Erythroblast (primary cell): Measurements from ENCODE around the gene C20orf204.

ENCODE experiments used
- DNase-seq, 2 experiments: peaks; one replicate each; lab custom pipeline; 2025; lab: John Stamatoyannopoulos, UW
- GATA1 ChIP-seq: IDR thresholded peaks from 2 replicates; pipeline ENCODE4 v1.6.1; 2011; ENCODE audit warnings: low read depth, mild to moderate bottlenecking, control low read depth, low read length, moderate library complexity
- POLR2A ChIP-seq: IDR thresholded peaks from 2 replicates; pipeline ENCODE4 v1.6.1; 2011; ENCODE audit warnings: mild to moderate bottlenecking, low read length

C20orf204 gene

DNA sequence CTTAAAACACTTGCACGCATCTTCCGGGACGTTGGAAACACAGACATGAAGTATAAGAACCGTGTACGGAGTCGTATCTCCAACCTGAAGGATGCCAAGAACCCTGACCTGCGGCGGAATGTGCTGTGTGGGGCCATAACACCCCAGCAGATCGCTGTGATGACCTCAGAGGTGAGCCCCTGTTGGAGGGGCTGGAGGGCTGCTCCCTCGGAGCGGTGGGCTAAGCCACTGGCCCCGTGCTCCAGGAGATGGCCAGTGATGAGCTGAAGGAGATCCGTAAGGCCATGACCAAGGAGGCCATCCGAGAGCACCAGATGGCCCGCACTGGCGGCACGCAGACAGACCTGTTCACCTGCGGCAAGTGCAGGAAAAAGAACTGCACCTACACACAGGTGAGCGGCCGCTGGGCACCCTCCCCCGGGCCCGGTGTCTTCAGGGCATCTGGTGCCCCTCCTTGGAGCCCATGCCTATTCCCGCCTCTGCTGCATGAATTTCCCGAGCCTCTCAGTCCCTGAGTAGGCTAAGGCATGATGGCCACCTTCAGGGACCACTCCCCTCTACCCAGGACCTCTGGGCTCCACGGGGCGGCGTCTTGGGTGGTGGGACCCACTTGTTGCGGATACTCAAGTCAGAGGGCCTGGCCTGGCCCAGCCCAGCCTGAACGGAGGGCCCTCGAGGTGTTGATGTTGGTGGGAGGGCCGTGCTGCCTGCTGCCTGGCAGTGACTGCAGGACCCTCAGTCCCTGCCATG lies 34.4 kb downstream of the C20orf204 start:
- TF ChIP-seq GATA1 (no peak), POLR2A (no peak)
- DNase-seq, result no peak

DNA sequence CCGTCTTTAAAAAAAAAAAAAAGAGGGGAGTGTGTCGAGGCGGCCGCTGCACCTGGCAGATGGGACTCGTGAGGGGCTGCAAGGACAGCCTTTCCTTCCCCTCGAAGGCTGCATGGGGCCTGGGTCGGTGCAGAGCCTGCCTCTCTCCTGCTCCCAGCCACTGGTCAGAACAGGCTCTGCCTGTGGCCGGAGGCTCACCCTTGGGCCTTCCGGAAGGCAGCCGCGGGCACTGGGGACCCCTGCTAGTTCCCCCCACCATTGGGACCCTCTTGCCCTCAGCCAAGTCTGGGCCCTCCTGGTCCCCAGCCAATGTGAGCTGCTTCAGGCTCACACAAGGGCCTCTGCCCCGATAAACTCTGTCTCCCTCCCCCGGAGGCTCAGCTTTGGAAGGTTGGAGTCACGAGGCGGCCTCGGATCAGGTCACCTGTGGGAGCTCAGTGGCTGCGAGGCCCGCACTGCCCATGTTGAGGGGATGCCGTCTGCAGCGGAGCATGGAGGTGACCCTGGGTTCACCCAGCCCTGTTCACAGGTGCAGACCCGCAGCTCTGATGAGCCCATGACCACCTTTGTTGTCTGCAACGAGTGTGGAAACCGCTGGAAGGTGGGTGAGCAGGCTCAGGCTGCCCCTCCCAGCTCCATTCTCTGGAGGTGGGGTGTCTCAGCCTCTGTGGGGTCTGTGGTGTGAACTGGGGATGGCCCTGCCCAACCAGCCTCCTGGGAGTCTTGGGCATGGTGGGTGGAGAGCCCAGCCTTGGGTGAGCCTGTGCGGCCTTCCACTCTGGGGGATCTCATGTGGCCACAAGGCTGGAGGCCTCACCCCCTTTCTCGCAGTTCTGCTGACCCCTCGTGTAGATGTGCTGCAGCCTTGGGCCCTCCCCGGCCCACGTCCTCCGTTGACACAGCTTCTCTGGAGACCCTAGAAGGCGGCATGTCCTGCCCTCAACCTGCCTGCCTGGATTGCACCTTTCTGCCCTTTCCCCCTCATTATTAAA lies 35.7 kb downstream of the C20orf204 start:
- DNase-seq, result no peak
- TF ChIP-seq GATA1 (no peak), POLR2A (no peak)

DNA sequence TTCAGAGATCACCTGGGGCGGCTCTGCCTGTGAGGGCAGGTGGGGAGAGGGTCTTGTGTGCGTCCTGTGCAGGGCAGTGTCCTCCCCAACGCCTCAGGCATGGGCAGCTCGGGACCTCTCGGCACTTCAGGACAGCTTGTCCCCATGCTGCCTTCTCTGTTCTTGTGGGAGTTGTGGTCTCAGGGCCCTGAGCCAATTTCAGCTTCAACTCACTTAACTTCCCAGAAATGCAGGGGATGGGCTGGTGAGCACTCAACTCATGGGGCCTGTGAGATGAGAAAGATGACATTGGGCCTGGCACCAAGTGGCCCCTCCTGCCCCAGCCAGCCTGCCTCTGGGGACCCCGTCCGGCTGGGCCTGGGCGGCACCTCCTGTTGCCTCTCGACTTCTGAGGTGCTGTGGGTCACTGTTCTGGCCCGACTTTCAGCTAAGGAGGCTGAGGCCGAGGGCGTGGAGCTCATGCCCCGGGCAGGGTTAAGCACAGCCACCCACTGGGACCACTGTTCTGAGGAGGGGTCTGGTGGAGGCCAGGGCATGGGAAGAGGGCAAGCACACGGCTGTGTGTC lies 36.6 kb downstream of the C20orf204 start:
- DNase-seq, result no peak
- TF ChIP-seq POLR2A, result no peak
- no peak for TF ChIP-seq GATA1

DNA sequence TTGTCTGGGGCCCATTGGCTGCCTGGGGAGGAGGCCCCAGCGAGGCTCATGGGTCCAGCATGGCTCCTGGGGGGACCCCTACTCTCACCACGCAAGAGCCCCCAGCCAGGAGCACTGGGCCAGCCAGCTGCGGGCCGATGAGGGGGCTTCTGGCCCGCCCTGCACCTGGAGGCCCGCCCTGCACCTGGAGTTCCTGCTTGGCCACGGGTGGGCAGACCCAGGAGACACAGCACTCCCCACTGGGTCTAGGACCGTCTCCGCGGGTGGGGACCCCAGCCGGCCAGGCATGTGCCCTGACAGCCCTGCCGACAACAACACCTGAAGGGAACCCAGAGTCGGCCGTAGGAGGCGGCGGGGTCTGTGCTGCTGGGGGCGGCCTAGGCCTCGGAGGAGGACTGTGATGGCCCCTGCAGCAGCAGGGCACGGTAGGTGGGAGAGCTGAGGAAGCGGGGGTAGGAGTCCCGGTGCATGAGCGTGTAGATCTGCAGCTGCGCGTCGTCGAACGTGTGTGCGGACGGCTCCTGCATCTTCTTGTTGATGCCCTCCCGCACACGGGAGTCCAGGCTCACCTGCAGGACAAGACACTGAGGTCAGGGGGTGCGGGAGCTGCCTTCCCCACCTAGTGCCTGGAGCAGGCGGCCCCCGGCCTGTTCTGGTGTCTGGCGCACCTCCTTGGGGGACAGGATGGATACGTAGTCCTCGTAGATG lies 37.6 kb downstream of the C20orf204 start:
- no peak for DNase-seq
- no peak for TF ChIP-seq GATA1
- TF ChIP-seq POLR2A, result no peak

DNA sequence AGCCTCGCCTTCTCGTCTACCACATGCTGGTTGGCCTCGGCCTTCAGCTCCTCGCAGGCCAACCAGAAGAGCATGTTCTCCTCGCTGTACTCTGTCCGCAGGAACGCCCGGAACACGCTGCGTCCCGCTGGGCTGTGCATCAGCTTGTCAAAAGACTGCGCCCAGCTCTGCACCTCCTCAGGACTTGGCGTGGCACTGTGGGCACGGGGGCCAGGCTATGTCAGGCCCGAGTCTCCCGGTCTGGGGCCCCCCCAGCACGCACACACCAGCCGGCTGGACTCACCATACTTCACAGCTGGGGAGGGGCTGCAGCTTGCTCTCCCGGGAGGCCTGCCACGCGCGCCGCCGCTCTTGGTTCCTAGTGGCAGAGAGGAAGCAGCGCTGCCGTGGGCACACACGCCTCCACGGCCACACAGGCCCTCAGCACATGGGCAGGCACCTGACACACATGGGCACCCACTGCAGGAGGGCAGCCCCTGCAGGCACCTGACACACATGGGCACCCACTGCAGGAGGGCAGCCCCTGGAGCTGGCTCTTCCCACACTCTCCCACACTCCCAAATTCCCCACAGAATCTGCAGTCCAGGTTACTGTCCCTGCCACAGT lies 38.3 kb downstream of the C20orf204 start:
- no peak for DNase-seq

DNA sequence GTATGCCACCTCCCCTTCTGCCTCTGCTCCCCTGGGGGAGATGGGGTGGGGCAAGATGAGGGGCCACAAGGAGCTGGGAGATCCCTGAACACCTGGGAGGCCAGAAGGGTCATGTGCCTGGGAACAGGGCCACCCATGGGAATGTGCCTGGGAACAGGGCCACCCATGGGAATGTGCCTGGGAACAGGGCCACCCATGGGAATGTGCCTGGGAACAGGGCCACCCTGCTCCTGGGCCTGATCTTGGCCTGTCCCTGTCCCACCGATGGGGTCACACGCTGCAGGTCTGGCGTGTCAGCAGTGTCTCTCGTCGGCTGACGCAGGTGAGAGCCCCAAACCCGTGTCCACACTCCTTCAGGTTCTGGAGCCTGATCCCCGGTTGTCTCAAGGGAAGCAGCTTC lies 39.0 kb downstream of the C20orf204 start:
- TF ChIP-seq GATA1 (no peak), POLR2A (no peak)
- no peak for DNase-seq

More for the DNA sequence above, 38.3 kb downstream of the C20orf204 start:
- TF ChIP-seq GATA1 (no peak), POLR2A (no peak)

DNA sequence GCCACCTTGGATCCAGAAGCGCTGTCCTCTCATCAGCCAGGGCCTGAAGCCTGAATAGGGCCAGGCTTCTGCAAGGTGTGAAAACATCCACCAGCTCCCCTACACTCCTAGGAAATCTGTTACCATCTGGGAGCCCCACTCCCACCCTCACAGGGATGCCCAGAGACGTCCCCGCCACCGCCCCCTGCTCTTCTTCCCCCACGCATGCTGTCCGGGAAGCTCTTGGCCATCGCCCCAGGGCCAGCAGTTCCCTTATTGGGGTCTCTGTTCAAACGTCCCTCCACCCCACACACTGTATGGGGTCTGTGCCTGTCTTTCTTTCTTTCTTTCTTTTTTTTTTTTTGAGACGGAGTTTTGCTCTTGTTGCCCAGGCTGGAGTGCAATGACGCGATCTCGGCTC lies 39.6 kb downstream of the C20orf204 start:
- DNase-seq, result no peak

DNA sequence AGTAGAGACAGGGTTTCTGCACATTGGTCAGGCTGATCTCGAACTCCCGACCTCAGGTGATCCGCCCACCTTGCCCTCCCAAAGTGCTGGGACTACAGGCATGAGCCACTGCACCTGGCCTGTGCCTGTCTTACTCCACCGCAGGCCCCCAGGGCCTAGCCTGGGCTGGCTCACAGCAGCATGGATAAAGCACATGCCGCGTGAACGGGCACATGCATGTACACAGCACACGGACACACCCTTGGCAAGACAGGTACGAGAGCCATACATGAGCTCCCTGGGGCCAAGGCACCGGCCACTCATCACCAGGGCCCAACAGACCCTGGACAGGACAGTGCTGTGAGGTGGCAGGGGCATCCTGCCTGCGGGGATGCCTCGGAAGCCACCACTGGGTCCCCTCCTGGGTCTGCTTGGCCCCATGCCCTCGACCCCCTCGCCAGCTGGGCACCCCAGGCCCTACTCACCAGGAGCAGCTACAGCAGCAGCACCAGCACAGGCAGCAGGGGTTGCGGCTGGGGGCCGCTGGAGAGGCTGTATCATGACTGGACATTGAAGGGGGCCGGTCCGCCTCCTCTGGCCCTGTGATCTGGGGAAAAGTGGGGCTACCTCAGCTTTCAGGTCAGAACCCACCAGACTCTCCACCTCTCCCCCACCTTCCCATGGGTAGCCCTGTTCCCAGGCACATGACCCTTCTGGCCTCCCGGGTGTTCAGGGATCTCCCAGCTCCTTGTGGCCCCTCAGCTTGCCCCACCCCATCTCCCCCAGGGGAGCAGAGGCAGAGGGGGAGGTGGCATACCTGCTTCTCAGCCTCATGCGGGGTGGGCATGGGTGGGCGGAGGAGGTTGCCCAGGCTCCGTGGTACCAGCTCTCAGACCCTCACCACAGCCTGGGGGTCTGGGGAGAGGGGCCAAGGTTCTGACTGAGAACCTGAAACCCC lies 40.3 kb downstream of the C20orf204 start:
- DNase-seq, result no peak
- TF ChIP-seq POLR2A (no peak), GATA1 (no peak)

More for the DNA sequence above, 39.6 kb downstream of the C20orf204 start:
- no peak for TF ChIP-seq GATA1
- TF ChIP-seq POLR2A, result no peak

DNA sequence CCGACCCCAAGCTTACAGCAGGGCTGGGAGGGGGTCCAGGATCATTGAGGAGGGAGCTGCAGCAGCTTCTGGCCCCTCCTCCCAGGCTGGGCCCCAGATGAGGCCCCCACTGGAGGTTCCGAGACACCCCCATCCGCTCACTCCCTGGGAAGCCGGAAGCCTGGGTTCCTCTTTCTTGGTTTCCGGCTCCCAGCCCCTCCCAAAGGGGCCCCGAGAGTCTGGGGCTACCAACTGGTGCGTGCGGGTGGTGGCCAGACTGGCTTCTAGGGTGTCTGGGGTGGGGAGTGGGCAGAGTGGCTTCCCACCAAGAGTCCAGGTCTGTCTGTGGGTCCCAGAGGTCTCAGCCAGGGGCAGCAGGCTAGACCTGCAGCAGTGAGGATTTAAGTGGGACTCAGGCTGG lies 41.1 kb downstream of the C20orf204 start:
- DNase-seq, result no peak
- TF ChIP-seq POLR2A (no peak), GATA1 (no peak)

DNA sequence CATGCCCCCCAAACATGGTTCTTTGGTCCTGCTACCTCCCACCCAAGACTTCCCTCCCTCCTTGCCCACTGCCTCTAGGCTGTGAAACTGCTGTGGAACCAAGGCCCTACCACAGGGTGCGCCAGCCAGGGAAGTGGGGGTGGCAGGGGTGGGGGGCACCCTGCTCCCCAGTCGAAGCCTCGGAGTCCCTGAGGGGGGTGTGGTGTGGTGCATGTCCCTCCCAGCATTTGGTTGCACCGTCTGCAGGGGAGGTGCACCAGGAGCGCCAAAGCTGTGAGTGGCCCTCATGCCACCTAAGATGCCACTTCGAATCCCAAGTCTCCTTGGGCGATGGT lies 41.5 kb downstream of the C20orf204 start:
- TF ChIP-seq GATA1 (no peak), POLR2A (no peak)
- no peak for DNase-seq

DNA sequence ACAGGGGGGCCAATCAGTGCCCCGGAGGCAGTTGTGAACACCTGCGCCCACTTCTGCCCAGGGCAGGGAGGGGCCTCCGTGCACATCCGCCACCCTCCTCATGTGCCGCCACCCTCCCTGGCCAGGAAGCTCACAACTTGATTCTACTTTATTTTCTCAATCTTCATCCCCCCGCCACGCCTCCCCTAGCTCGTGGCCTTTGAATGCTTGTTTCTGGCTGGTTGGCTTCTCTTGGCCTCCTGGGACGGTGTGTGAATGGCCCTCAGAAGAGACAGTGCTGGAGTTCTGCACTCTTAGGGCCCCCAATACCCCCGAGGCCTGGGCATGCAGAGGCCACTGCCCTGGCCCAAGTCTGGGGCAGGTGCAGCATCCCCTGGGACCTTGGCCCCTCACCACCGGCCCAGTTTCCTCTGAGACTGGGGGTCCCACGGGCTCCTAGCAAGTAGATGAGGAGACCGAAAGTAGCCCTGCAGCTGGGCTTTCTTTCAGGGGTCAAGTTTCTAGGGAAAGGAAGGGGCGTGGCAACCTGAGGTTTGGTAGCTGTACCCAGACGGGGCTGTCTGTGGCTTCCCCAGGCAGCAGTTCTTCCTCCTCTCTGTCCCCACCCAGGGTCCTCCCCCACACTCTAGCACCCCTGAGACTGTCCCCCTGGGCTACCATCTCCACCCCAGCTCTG lies 42.0 kb downstream of the C20orf204 start:
- TF ChIP-seq GATA1, result no peak
- no peak for TF ChIP-seq POLR2A
- DNase-seq, result no peak
